HG02970 (cell line): ENCODE measurements around the gene ADI1.

ENCODE experiments used
- ATAC-seq: cut with Tn5 transposase; IDR thresholded peaks from one replicate; pipeline ENCODE4 v1.9.1; 2021; ENCODE audit warnings: mild to moderate bottlenecking, moderate library complexity, moderate number of reproducible peaks; ENCODE audit not compliant: unreplicated experiment, low FRiP score

The ADI1 gene, protein sequence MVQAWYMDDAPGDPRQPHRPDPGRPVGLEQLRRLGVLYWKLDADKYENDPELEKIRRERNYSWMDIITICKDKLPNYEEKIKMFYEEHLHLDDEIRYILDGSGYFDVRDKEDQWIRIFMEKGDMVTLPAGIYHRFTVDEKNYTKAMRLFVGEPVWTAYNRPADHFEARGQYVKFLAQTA

DNA sequence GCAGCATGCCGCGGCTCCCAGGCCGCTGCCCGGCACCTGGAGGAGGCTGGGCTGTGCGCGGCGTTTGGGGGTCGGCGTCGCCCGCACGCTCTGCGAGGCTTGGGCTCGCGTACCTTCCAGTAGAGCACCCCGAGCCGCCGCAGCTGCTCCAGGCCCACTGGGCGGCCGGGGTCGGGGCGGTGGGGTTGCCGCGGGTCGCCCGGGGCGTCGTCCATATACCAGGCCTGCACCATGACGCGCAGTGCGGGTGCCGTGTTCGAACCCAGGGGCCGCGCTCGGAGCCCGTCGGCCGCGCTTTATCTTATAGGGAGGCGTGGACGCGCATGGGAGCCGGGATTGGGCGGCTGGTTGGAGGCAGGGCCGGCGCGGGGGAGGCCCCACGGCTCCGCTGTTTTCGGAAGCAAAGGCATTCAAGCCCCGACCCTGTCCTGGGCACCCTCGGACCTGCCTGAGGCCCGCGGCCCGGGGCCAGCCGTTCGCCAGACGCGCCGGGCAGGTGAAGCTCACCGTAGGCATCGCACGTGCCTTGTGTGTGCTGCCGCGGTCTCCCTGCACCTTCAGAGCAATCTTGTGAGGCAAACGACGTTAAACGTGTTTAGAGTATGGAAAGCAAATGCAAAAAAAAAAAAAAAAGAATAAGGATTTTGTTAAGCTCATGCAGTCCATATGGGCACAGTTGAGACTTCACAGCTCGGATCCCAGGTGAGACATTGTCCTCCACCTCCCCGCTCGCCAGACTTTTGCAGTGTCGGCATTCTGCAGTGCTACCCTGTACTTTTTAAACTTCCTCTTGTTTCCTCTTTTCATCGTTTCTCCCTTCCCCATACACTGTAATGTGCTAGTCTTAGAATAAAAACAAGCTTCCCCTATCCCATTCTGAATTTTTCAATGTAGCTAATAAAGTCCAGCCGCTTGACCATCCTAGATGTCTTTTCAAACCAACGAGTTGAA, at the start of gene ADI1:
Gene ADI1 (minus strand): TSS at position 277 of the 951 bp plus-strand sequence. CDS start 44 bp downstream, at position 233.
- peak; percentile 52 for ATAC-seq

DNA sequence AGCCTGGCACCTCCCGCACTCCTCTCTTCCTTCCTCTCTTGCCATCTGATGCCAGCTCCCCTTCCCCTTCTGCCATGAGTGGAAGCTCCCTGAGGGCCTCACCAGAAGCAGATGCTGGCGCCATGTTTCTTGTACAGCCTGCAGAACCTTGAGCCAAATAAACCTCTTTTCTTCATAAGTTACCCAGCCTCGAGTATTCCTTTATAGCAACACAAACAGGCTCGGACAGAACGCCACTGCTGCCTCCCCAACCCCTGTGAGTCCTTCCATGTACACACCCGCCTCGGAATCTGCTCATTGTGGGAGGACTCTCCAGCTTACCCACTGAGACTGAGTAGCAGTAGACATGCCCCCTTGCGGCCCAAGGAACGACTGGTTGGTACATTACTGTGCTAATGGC, 47.5 kb upstream of the ADI1 start:
- no peak for ATAC-seq

DNA sequence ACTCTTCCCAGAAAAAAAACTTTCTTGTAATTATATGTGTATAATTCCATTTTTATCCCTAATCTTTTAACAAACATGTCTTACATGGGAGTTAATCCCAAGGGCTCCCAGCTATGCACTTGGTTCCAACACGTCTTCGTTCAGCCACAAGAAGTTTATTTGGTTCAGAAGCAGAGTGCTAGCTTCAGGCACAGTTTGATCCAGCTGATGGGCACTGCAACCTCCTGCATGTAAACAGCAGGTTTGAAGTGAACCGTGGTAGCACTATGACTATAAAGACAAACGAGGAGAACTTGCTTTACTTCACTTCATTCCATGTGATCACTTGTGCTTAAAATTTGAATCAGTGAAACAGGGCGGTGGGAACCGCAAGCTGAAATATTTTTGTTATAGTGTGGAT, 45.8 kb upstream of the ADI1 start:
- no peak for ATAC-seq

DNA sequence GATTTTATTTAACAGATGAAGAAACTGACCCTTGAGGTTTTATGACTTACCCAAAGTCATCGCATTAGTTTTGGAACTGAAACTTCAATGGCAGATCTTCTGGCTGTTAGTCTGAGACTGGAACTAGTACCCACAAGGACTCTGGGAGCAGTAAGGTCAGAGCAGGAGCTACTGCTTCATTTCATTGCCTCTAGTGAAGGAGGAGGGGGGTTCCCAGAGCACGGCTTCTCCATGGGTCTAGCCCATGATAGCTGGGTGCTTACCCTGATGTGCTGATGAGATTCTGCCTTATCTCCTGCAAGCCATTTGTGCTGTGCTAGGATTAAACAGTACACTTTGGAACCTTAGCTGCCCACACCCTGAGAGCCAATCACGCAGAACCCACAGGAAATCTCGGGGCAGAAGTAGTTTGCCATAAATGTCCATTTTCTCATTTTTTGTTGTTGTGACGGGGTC, 44.2 kb upstream of the ADI1 start:
- ATAC-seq: no peak

DNA sequence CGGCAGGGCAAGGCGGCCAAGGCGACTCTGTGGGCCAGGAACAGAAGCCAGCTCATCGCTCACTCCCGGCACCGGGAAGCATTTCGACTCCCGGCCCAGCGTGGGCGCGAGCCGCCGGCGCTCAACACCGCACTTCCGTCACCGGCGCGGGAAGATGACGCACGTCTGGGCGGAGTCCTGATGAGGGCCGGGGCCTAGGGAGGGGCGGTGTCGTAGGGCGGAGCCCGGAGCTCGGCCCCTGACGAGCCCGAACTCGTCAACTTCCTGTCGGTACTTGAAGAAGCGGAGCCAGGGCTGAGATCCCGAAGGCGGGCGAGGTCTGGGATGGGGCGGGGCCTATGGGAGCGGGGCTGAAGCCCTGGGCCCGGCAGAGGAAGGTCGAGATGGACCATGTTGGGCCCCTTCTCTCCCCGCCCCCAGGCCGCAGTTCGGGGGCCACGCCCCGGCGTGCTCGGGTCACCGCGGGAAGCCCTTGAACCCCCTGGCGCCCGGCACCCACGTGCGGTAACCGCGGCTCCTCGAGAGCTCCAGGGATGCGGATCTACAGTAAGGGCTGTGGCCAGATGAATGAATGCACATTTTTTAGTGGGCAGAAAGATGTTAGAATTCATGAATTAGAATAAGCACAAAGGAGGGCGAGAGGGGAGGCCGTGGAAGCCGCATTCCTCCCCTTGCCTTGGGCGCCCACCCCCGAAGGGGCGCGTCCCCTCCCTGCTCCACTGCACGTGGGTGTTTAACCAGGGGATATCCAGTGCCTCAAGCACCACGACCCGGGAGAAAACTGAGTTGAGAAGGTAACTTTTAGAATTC, 39.1 kb upstream of the ADI1 start, which contains the start of gene RNASEH1:
Gene RNASEH1 (minus strand): TSS at position 129 of the 810 bp plus-strand sequence. CDS start 73 bp downstream, at position 56.
- ATAC-seq: peak; percentile 98

DNA sequence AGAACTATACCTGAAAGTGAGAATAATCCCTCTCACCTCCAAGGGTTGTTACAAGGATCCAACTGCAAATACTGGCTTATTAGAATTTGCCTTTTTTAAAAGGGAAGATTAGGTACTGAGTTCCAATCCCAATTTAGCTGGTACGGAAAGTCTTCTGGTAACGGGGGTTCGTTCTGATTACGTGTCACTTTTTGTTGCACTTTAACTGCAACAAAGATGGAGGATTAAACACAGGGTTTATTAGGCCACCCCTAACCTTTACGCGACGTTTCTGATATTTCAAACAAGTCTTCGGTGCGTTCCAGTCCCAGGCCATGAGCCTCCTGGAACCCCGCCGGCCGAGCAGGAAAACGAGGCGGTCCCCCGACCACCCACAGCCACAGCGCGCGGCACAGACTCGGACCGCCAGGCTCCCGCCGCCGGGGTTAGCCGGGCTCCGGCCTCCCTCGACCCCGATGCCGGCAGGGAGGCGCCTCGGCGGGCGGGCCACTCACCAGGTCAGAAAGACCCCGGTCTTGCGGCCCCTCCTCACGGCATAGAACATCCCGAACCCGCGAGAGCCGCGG, 38.4 kb upstream of the ADI1 start:
- ATAC-seq: peak; percentile 27

DNA sequence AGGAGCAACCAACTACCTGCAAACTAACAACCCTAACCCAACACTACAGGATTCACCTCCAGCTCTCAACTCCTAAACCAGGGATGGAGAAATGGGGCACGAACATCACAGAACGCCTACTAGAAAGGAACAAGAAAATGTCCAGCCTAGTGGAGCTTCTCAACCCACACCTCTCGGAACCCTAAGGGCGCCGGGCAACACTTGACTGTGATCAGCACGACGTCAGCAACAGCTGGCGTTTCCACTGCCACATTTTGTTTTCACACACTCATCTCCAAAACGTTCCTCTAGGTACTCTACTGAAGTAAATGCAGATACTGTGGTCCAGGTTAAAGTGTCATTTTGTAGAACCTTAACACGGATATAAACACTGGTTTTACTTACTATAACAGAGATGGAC, 34.6 kb upstream of the ADI1 start:
- no peak for ATAC-seq

DNA sequence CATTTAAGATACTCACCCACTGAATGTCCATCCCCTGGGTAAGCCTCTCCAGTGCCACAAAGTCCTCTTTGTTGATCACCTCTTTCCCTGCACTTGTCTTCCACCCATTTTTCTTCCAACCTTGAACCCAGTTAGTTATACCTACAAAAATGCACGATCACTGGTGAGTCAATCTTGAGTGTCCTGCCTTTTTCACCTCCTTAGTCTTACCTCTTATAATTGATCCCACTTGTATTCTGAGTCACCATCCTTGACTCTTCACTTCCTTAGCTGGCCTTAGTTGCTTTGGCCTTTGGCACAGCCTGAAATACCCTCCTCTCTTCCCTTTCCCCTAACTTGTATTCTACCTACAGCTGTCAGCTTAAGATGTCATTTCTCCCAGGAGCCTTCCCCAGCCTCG, 28.6 kb upstream of the ADI1 start:
- ATAC-seq: no peak

DNA sequence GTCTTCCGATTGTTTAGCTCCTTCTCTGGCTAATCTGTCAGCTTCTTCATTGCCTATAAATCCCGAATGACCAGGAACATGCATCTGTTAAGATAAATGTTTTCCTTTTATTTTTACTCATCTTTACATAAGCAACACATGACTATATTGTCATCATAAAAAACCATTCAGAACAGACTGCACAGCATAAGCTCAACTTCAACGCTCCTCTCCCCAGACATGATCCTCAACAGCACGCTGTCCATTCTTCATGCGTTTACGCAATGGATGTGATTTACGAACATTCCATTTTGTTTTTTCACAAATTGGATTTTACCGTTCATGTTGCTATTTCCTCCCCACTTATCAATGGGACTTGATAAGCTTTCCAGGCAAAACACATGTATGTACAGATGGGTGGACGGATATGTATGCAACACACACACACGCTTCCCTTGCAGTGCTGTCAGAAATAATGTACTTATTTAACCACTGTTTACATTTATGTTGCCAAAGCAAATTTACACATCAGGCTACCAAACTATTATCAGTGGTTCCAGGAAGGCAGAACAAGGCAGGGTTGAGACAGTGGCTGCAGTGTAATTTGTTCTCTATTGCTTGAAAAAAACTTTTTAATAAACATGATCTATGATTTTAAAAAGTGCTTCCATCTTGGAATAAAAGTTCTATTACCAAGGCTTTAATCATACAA, 26.6 kb upstream of the ADI1 start:
- no peak for ATAC-seq

DNA sequence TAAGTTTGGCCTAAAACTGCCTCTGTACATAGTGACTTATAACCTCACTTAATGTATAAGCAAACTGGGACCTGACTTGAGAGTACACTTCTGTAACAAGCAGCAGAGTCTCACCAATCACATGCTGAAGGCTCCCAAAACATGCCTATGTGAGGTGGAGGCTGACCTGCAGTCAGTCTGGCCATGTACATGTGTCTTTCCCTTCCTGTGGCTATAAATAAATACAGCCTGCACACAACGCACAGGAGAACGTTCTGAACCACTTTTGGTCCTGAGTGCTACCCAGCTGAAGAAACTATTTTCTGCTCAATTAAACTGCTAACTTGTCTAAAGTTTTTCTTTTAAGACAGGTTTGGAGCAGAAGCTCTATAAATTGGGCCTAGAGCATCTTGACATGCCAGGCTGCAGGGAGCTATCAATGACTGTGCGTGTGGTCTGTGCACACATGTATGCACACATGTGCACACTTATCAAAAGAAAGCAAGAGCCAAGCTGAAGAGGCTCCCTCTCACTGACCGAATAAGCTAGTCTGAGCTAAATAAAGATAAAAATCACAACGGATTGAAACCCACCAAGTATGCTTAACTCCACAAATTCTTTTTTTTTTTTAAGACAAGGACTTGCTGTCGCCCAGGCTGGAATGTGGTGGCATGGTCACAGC, 23.8 kb upstream of the ADI1 start:
- ATAC-seq: no peak

DNA sequence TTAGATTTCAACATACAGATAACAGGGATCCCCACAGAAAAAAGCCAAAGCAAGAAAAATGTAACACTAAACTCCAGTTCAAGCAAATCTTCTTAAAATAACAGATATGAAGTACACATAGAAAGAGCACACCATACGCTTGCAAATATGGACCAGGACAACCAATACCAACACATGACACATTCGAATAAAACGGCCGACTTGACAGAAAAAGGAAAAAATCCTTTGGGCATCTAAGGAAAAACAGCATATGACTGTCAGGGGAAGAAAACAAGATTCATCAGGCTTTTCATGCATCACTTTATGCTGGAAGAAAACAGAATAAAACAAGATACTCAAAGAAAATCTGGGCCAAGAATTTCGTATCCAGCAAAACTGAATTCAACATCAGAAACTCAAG, 22.8 kb upstream of the ADI1 start:
- ATAC-seq: no peak

DNA sequence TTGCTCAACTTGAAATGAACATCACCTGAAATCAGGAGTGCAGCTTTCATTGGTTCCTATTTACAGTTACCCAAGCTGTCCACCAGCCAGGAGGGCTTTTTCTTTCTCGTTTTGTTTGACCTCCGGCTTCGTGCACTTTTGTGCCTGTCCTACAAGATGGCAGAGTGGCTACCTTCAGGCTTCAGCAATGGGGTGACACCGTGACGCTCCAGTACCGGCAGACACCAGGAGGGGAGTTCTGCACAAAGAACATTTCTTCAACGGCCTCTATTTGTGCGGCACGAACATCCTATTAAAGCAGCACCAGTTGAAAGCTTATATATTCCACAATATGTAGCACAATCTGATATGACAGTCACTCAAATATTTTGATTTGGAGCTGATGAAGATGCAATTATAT, 20.5 kb upstream of the ADI1 start:
- ATAC-seq: no peak

DNA sequence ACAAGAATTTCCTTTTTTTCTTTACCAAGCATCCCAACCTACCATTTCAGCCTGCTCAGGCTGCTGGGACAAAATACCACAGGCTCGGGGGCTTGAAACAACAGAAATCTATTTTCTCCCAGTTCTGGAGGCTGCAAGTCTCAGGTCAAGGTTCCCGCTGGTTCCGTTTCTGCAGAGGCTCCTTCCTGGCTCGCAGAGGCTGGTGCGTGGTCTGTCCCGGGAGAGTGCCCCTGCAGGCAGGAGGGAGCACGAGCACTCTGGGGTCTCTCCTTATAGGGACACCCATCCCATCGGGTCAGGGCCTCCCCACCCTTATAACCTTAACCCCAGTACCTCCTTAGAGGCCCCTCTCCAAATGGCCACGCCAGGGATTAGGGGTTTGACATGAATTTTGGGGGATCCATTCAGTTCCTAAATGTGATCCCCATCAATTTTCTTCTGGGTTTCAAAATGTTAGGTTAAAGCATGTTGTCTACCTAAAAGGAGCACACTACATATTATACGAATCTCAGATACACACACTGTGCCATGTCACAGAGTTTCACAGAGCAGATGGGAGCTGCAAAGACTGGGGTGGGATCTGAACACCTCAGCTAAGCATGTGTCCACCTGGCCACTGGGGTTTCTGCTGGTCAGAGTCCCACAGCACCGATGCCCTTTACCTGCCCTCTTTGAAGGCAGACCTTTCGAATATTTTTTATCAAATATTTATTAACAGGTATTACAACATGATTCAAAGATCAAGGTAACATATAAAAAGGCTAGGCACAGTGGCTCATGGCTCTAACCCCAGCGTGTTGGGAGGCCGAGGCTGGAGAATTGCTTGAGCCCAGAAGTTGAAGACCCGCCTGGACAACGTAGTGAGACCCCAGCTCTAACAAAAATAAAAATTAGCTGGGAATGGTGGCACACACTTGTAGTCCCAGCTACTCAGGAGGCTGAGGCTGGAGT, 17.6 kb upstream of the ADI1 start:
- no peak for ATAC-seq

DNA sequence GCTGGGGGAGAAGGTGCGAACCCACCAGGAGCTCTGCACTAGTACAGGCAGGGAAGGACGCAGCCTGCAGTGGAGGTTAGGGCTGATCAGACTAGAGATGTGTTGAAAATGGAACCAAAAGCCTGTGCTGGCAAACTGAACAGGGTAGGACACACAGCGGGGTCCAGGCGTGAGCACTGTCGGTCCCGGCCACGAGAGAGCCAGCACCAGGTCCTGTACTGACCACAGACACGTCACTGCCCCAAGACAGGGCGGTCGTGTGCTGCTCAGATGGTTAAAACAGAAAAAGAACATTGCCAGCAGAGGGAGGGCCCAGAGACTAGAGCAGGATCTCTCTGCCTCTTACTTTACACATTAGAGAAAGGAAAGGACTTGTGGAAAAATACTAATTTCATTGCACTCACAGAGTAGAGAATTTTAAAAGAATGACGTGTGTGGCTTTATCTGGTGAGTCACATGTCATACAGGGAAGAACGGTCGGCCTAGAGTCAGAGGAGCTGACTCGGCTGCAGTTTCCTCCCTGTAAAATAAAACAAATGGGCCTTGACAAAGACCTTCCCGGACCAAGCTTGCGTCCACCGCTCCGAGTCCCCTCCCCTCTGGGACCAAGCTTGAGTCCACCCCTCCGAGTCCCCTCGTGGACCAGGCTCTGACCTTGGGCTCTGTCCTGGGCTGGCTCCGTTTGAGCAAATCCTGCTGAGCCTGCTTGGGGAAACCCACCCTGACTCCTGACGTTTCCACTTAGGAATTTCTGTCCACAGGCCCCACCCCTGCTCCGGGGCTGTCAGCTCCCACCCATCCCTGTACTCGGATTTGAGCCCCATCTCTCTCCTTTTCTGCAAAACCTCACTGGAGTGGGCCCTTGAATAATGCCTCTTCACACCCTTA, 16.7 kb upstream of the ADI1 start:
- ATAC-seq: no peak

DNA sequence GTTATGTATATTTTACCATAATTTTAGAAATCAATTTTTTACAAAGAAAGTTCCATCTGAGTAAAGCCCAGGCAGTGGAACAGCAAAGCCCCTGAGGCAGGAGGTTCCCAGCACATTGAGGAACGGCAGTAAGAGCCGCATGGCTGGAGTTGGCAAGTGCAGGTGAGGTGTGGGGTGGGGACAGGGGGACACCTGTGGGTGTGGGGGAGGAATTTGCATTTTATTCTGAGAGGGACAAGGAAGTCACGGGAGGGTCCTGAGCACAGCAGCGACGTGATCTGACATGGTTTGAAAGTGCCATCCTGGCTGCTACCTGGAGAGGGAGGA, 16.1 kb upstream of the ADI1 start:
- ATAC-seq: no peak

DNA sequence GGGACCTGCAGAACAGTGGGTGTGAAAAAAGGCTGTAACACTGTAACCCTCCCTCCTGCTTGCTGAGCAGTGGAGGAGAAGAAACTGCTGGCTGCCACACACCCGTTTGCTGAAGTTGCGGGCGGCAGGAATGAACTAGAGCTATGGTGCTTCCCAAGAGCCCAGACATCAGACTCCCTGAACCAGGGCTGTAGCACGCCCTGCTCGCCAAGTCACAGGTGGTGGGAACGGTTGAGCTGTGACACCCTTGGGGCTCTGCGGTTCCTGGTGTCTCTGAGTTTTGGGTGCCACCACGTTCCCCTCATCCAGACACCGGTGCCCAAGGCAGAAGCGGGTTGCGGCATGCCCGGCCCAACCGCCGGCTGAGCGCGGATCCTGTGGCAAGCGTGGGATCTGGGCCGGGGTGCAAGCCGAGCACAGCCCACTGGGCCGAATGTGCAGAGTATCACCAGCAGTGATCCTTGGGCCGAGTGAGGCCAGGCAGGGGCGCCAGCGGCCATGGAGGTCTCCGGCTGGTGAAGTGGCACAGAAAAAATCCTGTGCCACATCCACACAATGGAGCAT, 15.0 kb upstream of the ADI1 start:
- no peak for ATAC-seq

DNA sequence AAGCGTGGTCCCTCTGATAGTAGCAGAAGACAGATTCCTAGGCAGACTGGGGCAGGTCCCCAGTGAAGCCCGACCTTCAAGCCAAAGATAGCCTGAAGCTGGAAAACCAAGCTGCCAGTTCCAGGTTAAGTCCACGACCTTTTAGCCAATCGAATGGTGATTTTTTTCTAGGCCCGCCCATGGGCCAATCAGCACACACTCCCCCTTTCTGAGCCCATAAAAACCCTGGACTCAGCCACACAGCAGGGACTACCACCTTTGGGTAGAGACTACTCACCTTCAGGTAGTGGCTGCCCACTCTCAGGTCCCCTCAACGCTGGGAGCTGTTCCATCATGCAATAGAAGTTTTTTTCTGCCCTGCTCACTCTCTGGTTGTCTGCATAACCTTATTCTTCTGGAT, 14.5 kb upstream of the ADI1 start:
- no peak for ATAC-seq
